Stimulated activated CD8-positive, alpha-beta memory T cell treated with anti-CD3 and anti-CD28 coated beads, Interleukin-4, amount 100 ng/mL, for 1 hour (primary cell): ENCODE data around the gene FBXL17.
"Not testable (repeated sequence)": the region's sequence is repeated elsewhere in the genome, so short reads cannot be mapped to it uniquely, and the experiment has no call there.

Experiments used
- DNase-seq, 2 donors: peaks; one replicate each; pipeline ENCODE4 v3.0.0-alpha.2; 2020; ENCODE audit warnings: low read depth in 2 of 2, low spot score in 1 of 2

The FBXL17 gene

GRCh38 chr5:108171759-108172158, 210.1 kb downstream of the FBXL17 start:
- no peak for DNase-seq

GRCh38 chr5:108168915-108169314, 213.0 kb downstream of the FBXL17 start:
- DNase-seq = no peak

- DNase-seq = no peak
These were observed 214.7 kb downstream of the FBXL17 start for GRCh38 chr5:108167174-108167573.

GRCh38 chr5:108164574-108164973, 217.3 kb downstream of the FBXL17 start:
- DNase-seq = no peak

GRCh38 chr5:108152854-108153253, 229.0 kb downstream of the FBXL17 start:
- DNase-seq = not testable (repeated sequence)

GRCh38 chr5:108149369-108149768, 232.5 kb downstream of the FBXL17 start:
- no peak for DNase-seq

GRCh38 chr5:108148715-108149139, 233.2 kb downstream of the FBXL17 start:
- DNase-seq = no peak

GRCh38 chr5:108146222-108146621, 235.7 kb downstream of the FBXL17 start:
- DNase-seq = no peak

- DNase-seq = no peak
These were observed 236.5 kb downstream of the FBXL17 start for GRCh38 chr5:108145351-108145750.

- no peak for DNase-seq
These were observed 237.6 kb downstream of the FBXL17 start for GRCh38 chr5:108144332-108144731.

GRCh38 chr5:108143581-108143980, 238.3 kb downstream of the FBXL17 start:
- DNase-seq = no peak

GRCh38 chr5:108141676-108142075, 240.2 kb downstream of the FBXL17 start:
- no peak for DNase-seq

- DNase-seq = no peak
These were observed 245.4 kb downstream of the FBXL17 start for GRCh38 chr5:108136493-108136892.

GRCh38 chr5:108129129-108129528, 252.8 kb downstream of the FBXL17 start:
- no peak for DNase-seq

- no peak for DNase-seq
These were observed 256.0 kb downstream of the FBXL17 start for GRCh38 chr5:108125771-108126511.

- DNase-seq = no peak
These were observed 257.3 kb downstream of the FBXL17 start for GRCh38 chr5:108124596-108124995.

- no peak for DNase-seq
These were observed 259.2 kb downstream of the FBXL17 start for GRCh38 chr5:108122702-108123101.

GRCh38 chr5:108118813-108119514, 262.9 kb downstream of the FBXL17 start:
- DNase-seq = no peak

GRCh38 chr5:108115673-108116072, 266.2 kb downstream of the FBXL17 start:
- no peak for DNase-seq

- no peak for DNase-seq
These were observed 267.9 kb downstream of the FBXL17 start for GRCh38 chr5:108113950-108114349.

- no peak for DNase-seq
These were observed 270.2 kb downstream of the FBXL17 start for GRCh38 chr5:108111736-108112135.

- DNase-seq = no peak
These were observed 272.8 kb downstream of the FBXL17 start for GRCh38 chr5:108109059-108109458.

- no peak for DNase-seq
These were observed 277.4 kb downstream of the FBXL17 start for GRCh38 chr5:108104448-108104847.
